GM12878 (cell line): Measurements from ENCODE around the gene NUDT22. TPM values are rescaled to one million over a fixed set of nuclear protein-coding genes. Genes with fewer than 3 reads are reported as not detected.

ENCODE experiments used
- ATAC-seq: fragments of 200-7000 bp; cut with Tn5 transposase; 3 replicates; pipeline ENCODE4 v1.9.1; 2020; ENCODE audit warnings: mild to moderate bottlenecking, moderate library complexity
- BruUV-seq: library from RNA; stranded (reverse); fragments of 400-500 nt; replicated peaks from 2 replicates; lab custom pipeline; 2021; lab: Mats Ljungman, UMichigan
- CTCF ChIA-PET: fragments of 300-600 bp; sonication (Branson Sonifier 250); formaldehyde crosslinking; extraction: SDS; loops from one replicate; lab custom pipeline; 2021; ENCODE audit warnings: inconsistent platforms; lab: Yijun Ruan, JAX
- POLR2A ChIA-PET: fragments of 350-600 bp; formaldehyde crosslinking; extraction: SDS; loops from one replicate; lab custom pipeline; 2021; ENCODE audit warnings: inconsistent platforms; lab: Charles Lee
- RAD21 ChIA-PET: fragments of 300-600 bp; sonication (Branson Sonifier 250); formaldehyde crosslinking; loops from one replicate; lab custom pipeline; 2023; ENCODE audit warnings: antibody characterized with exemption; ENCODE audit not compliant: unreplicated experiment; lab: Charles Lee
- SMC1A ChIA-PET: fragments of 300-600 bp; sonication (Branson Sonifier 250); formaldehyde crosslinking; loops from one replicate; lab custom pipeline; 2023; ENCODE audit not compliant: unreplicated experiment, uncharacterized antibody; lab: Charles Lee
- DNase-seq: peaks from one replicate; pipeline ENCODE4 v3.0.0-alpha.2; 2011; ENCODE audit warnings: low read depth, low spot score
- FAIRE-seq: peaks from 3 replicates; lab custom pipeline; 2011; peaks lifted over from hg19 to GRCh38; lab: Jason Lieb, UNC
- H2AFZ ChIP-seq: 2 replicates; pipeline ENCODE4 v1.6.0; 2011; ENCODE audit warnings: low read depth, low read length, control low read depth; ENCODE audit not compliant: control insufficient read depth
- H3K27ac ChIP-seq: 2 replicates; pipeline ENCODE4 v1.5.1; 2011; ENCODE audit warnings: control low read depth; ENCODE audit not compliant: control insufficient read depth, insufficient read depth
- H3K27me3 ChIP-seq, 2 experiments: replicated peaks in 1 of 2; 2 replicates each; pipeline versions ENCODE4 v1.6.0 to v1.6.1; 2011; ENCODE audit warnings: low read length in 1 of 2; ENCODE audit not compliant: control insufficient read depth in 2 of 2, insufficient read depth in 2 of 2
- H3K36me3 ChIP-seq, 2 experiments: 2 replicates each; pipeline ENCODE4 v1.5.1; 2011; ENCODE audit warnings: low read length in 1 of 2; ENCODE audit not compliant: control insufficient read depth in 2 of 2, insufficient read depth in 2 of 2
- H3K4me1 ChIP-seq: 2 replicates; pipeline ENCODE4 v1.6.1; 2011; ENCODE audit warnings: mild to moderate bottlenecking, low read length, moderate library complexity, mixed read lengths; ENCODE audit not compliant: control insufficient read depth, insufficient read depth
- H3K4me2 ChIP-seq: 2 replicates; pipeline ENCODE4 v1.6.0; 2011; ENCODE audit warnings: control low read depth; ENCODE audit not compliant: control insufficient read depth, insufficient read depth
- H3K4me3 ChIP-seq: fragments of 200-600 bp; sonication (generic); 2 replicates; pipeline ENCODE4 v1.5.1; 2016
- H3K79me2 ChIP-seq: 2 replicates; pipeline ENCODE4 v1.6.0; 2011; ENCODE audit warnings: low read length; ENCODE audit not compliant: control insufficient read depth, insufficient read depth
- H3K9ac ChIP-seq: 2 replicates; pipeline ENCODE4 v1.8.0; 2011; ENCODE audit warnings: low read length, control low read depth, mixed read lengths; ENCODE audit not compliant: control insufficient read depth, insufficient read depth
- H3K9me3 ChIP-seq: replicated peaks from 3 replicates; pipeline ENCODE4 v1.5.1; 2011; ENCODE audit warnings: mild to moderate bottlenecking, low read length; ENCODE audit not compliant: control insufficient read depth, insufficient read depth
- H4K20me1 ChIP-seq: 2 replicates; pipeline ENCODE4 v1.6.0; 2011; ENCODE audit not compliant: control insufficient read depth, insufficient read depth
- BMI1 ChIP-seq: fragments of 450-650 bp; IDR thresholded peaks from 2 replicates; pipeline ENCODE4 v1.6.1; 2016; ENCODE audit warnings: mild to moderate bottlenecking, moderate library complexity, borderline replicate concordance
- FOS ChIP-seq: IDR thresholded peaks from 3 replicates; pipeline ENCODE4 v1.6.1; 2011; ENCODE audit warnings: borderline replicate concordance; ENCODE audit not compliant: insufficient read length; ENCODE audit errors: extremely low read depth
- FOXK2 ChIP-seq: fragments of 450-650 bp; IDR thresholded peaks from 2 replicates; pipeline ENCODE4 v1.6.1; 2017; ENCODE audit warnings: mild to moderate bottlenecking, moderate library complexity
- LARP7 ChIP-seq: fragments of 450-650 bp; IDR thresholded peaks from 2 replicates; pipeline ENCODE4 v1.6.1; 2017; ENCODE audit warnings: mild to moderate bottlenecking
- RUNX3 ChIP-seq: IDR thresholded peaks from 2 replicates; pipeline ENCODE4 v1.6.1; 2012; ENCODE audit warnings: low read length, inconsistent platforms
- SIX5 ChIP-seq: IDR thresholded peaks from 2 replicates; pipeline ENCODE4 v1.6.1; 2011; ENCODE audit warnings: mild to moderate bottlenecking, low read depth, low read length, moderate library complexity; ENCODE audit not compliant: severe bottlenecking
- SREBF2 ChIP-seq: IDR thresholded peaks from 2 replicates; pipeline ENCODE4 v1.6.1; 2012; ENCODE audit warnings: mild to moderate bottlenecking, low read length
- TCF7 ChIP-seq: IDR thresholded peaks from 2 replicates; pipeline ENCODE4 v1.6.1; 2014; ENCODE audit warnings: antibody characterized with exemption, borderline replicate concordance
- USF1 ChIP-seq: IDR thresholded peaks from 2 replicates; pipeline ENCODE4 v1.6.1; 2011; ENCODE audit warnings: borderline replicate concordance, low read depth, mild to moderate bottlenecking, moderate library complexity, mixed read lengths, low read length; ENCODE audit not compliant: insufficient read depth; ENCODE audit errors: extremely low read length
- WGBS: methylation state at CpG from one replicate; pipeline ENCODE4 v1.1.6; 2016; ENCODE audit warnings: low lambda C conversion rate; ENCODE audit not compliant: insufficient replicate concordance, insufficient coverage; ENCODE audit errors: missing lambda C conversion rate; 5-methylcytosine and 5-hydroxymethylcytosine counted together
- in situ Hi-C: fragments of 300-500 bp; cut with MboI; formaldehyde crosslinking; loops from 9 replicates; pipeline ENCODE4 v1.14.3; 2018; ENCODE audit warnings: mixed read lengths
- intact Hi-C: fragments of 100-400 bp; cut with micrococcal nuclease; formaldehyde crosslinking; loops from one replicate; pipeline ENCODE4 v1.14.2; 2022; ENCODE audit not compliant: unreplicated experiment
- polyA plus RNA-seq, 11 experiments: library from polyadenylated mRNA; depleted of rRNA in 4 of 11; unstranded in 6 of 11; stranded (reverse) in 5 of 11; fragments of >200 nt; fragmentation: Nextera tagmentation in 4 of 11; fragmentation: Illumina TruSeq in 1 of 11; extraction: Ambion mirVana in 4 of 11; extraction: Trizol in 1 of 11; gene quantifications; 1 replicate in 1 of 11; 2 replicates in 10 of 11; pipeline versions ENCODE4 v1.2.1 to v1.2.3, GENCODE V29; 2011 to 2016; ENCODE audit warnings: inconsistent platforms in 2 of 11, missing spikeins in 2 of 11, low read depth in 1 of 11
- total RNA-seq, 4 experiments: library from RNA; depleted of rRNA in 3 of 4; stranded (reverse); fragments of >200 nt in 3 of 4; fragmentation: Illumina TruSeq in 1 of 4; extraction: Trizol in 1 of 4; gene quantifications; 2 replicates each; pipeline versions ENCODE4 v1.2.1 to v1.2.3, GENCODE V29; 2013 to 2021
- TF ChIP-seq, protein P1 (sequence below): fragments of 450-650 bp; IDR thresholded peaks from 2 replicates; pipeline ENCODE4 v1.6.1; 2017; ENCODE audit warnings: mild to moderate bottlenecking, low read depth, inconsistent platforms; ENCODE audit not compliant: poor library complexity, severe bottlenecking

The NUDT22 gene
- total and polyA plus RNA-seq, 10 of the 15 experiments (the other 5 are each of a cell fraction or from before 2014, with no cell fraction given) = 6.7 to 115 (median 64.7) TPM

DNA sequence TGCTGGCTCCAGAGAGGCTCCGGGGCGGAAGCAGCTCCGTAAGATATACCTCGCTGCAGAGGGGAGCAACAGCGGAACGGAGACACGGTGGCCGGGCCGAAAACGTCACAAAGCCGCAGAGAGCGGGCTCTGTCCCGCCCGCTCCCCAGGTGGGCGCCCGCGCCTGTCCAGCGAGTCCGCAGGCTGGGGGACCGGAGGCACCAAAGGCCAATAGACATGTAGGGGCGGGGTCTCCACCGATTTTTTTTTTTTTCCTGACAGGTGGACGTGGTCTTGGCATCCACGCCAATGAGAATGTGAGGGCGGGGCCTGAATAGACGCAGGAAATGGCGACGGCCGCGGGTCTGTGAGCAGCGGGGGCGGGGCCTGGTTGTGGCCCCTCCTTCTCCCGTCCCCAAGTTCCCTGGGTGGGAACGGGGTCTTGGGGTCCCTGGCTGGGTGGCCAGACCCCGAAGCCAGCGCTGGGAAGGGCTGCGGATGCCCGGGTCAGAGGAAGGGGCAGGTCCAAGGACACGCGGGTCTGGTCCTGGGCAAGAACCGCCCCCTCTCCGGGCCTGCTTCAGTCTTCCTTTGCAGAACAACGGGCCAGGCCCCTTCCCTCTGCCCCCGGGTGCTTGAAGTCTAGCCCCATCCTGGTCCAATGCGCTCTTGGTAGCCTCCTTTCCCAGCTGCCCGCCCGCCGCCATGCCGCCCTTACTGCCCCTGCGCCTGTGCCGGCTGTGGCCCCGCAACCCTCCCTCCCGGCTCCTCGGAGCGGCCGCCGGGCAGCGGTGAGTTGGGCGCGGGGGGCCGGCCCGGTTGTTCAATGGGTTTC is 4.3 kb downstream of the NUDT22 start, which contains the start of gene DNAJC4 (continued):
- TF ChIP-seq USF1 (no peak), LARP7 (no peak)
- TF ChIP-seq, protein P1, sequence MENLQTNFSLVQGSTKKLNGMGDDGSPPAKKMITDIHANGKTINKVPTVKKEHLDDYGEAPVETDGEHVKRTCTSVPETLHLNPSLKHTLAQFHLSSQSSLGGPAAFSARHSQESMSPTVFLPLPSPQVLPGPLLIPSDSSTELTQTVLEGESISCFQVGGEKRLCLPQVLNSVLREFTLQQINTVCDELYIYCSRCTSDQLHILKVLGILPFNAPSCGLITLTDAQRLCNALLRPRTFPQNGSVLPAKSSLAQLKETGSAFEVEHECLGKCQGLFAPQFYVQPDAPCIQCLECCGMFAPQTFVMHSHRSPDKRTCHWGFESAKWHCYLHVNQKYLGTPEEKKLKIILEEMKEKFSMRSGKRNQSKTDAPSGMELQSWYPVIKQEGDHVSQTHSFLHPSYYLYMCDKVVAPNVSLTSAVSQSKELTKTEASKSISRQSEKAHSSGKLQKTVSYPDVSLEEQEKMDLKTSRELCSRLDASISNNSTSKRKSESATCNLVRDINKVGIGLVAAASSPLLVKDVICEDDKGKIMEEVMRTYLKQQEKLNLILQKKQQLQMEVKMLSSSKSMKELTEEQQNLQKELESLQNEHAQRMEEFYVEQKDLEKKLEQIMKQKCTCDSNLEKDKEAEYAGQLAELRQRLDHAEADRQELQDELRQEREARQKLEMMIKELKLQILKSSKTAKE = no peak

DNA sequence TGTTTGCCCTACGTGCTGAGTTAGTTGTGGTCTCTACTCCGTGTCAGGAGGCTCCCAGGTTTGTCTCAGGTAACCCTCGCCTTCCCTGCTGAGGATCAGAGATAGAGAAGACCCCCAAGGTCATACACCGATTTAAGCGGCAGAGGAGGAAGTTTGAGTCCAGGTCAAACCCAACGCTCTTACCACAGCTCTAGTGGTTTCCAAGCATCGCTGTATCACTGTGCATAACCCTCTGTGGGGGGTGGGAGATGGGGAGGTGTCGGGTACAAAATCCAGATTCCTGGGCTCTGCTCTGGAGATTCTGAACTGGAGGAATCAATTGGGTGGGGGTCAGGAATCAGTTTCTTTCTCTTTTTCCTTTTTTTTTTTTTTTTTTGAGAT is 4.9 kb downstream of the NUDT22 start:
- in situ Hi-C loops (loop anchor here (25.0 kb wide), 1 partner anchor 1631 kb away; the partner anchor contains the start of genes CFL1, EFEMP2 and MUS81), intact Hi-C loops (no loop called here)
- ChIA-PET SMC1A (no interaction called here), POLR2A (interaction anchor here (0.6 to 9.7 kb wide), 6 partner anchors 13 to 255 kb away, joined by 4 to 77 read pairs (median 9); partner anchors contain the start of genes FERMT3, FKBP2 and PPP1R14B), RAD21 (no interaction called here), CTCF (interaction anchor here (1.2 kb wide), 1 partner anchor 24 kb away, joined by 8 read pairs; the partner anchor contains the start of gene FERMT3)
- WGBS = 0% methylated on average over 8 of the region's 8 CpGs
- Histone ChIP-seq H3K9me3 (no peaks in the 10 kb centered on the region), H3K4me1 (peaks cover 40% of the 10 kb centered on the region), H3K79me2 (peaks cover 35% of the 10 kb centered on the region), H3K27ac (peak overlapping the region; percentile 86), H3K4me3 (peak overlapping the region; percentile 95), H3K36me3 (no peaks in the 10 kb centered on the region), H3K27me3 (no peaks in the 10 kb centered on the region), H2AFZ (peak overlapping the region; percentile 94), H4K20me1 (no peaks in the 10 kb centered on the region), H3K4me2 (peak overlapping the region; percentile 98), H3K9ac (peak overlapping the region; percentile 79)
- FAIRE-seq (no peak), DNase-seq (no peak), ATAC-seq (no peak)
- no TSS peak for BruUV-seq
- TF ChIP-seq FOS = no peak
- no peak for TF ChIP-seq SREBF2
- TF ChIP-seq RUNX3 = peak; percentile 56
- no peak for TF ChIP-seq TCF7
- TF ChIP-seq BMI1 = no peak
- no peak for TF ChIP-seq FOXK2
- TF ChIP-seq SIX5 = no peak
